K562 (cell line): ENCODE data around the gene DYNC2I2. TPM values are rescaled to one million over a fixed set of nuclear protein-coding genes. Genes with fewer than 3 reads are reported as not detected.

Experiments used
- ATAC-seq: fragments of 200-7000 bp; cut with Tn5 transposase; 3 replicates; pipeline ENCODE4 v1.9.1; 2020; ENCODE audit warnings: moderate library complexity
- BruUV-seq: library from RNA; stranded (reverse); fragments of 400-500 nt; replicated peaks from 2 replicates; lab custom pipeline; 2021; lab: Mats Ljungman, UMichigan
- CTCF ChIA-PET: fragments of 300-600 bp; formaldehyde crosslinking; extraction: SDS; loops from one replicate; lab custom pipeline; 2021; ENCODE audit warnings: low intra/inter-chr PET ratio; lab: Yijun Ruan, JAX
- POLR2A ChIA-PET: fragments of 300-600, 350-650 bp; sonication (Branson Sonifier 250); formaldehyde crosslinking; extraction: SDS; loops from one replicate; lab custom pipeline; 2021; ENCODE audit warnings: antibody characterized with exemption, inconsistent platforms; lab: Yijun Ruan, JAX
- DNase-seq, 4 experiments: peaks; one replicate each; pipeline versions ENCODE4 v3.0.0 to v3.0.0-alpha.2; 2011 to 2018; ENCODE audit warnings: low spot score in 3 of 4, mixed read lengths in 3 of 4; ENCODE audit errors: extremely low read depth in 1 of 4
- FAIRE-seq: peaks from 2 replicates; lab custom pipeline; 2011; peaks lifted over from hg19 to GRCh38; lab: Jason Lieb, UNC
- H2AFZ ChIP-seq: 2 replicates; pipeline ENCODE4 v1.6.0; 2011; ENCODE audit warnings: low read depth, low read length, control low read depth, inconsistent platforms
- H3K27ac ChIP-seq: fragments of 200-600 bp; 3 replicates; pipeline ENCODE4 v1.8.0; 2011; ENCODE audit warnings: low read depth, mild to moderate bottlenecking, control low read depth, inconsistent platforms, low read length, moderate library complexity, mixed read lengths; ENCODE audit errors: extremely low read depth
- H3K27me3 ChIP-seq, 2 experiments: fragments of 300-600 bp in 1 of 2; 2 replicates in 1 of 2; 3 replicates in 1 of 2; pipeline versions ENCODE4 v1.6.0 to v1.8.0; 2011; ENCODE audit warnings: inconsistent platforms in 2 of 2, low read length in 2 of 2, mild to moderate bottlenecking in 1 of 2, mixed read lengths in 1 of 2, moderate library complexity in 1 of 2; ENCODE audit not compliant: control insufficient read depth in 2 of 2, insufficient read depth in 2 of 2
- H3K36me3 ChIP-seq: fragments of 300-600 bp; 3 replicates; pipeline ENCODE4 v1.8.0; 2011; ENCODE audit warnings: mild to moderate bottlenecking, low read length, inconsistent platforms; ENCODE audit not compliant: control insufficient read depth, insufficient read depth
- H3K4me1 ChIP-seq, 2 experiments: fragments of 200-600 bp in 1 of 2; replicated peaks in 1 of 2; 2 replicates in 1 of 2; 3 replicates in 1 of 2; pipeline versions ENCODE4 v1.5.1 to v1.8.0; 2011; ENCODE audit warnings: inconsistent platforms in 2 of 2, low read length in 2 of 2, mild to moderate bottlenecking in 1 of 2, mixed read lengths in 1 of 2, moderate library complexity in 1 of 2; ENCODE audit not compliant: control insufficient read depth in 2 of 2, insufficient read depth in 2 of 2
- H3K4me2 ChIP-seq: 2 replicates; pipeline ENCODE4 v1.6.1; 2011; ENCODE audit warnings: low read length, control low read depth, inconsistent platforms, mixed read lengths; ENCODE audit not compliant: insufficient read depth
- H3K4me3 ChIP-seq: fragments of 200-600 bp; sonication (generic), shearing (Covaris generic); 2 replicates; pipeline ENCODE4 v1.5.1; 2016; ENCODE audit warnings: control low read depth, inconsistent platforms
- H3K79me2 ChIP-seq: fragments of 200-600 bp; 3 replicates; pipeline ENCODE4 v1.8.0; 2011; ENCODE audit warnings: low read length, inconsistent platforms; ENCODE audit not compliant: control insufficient read depth, insufficient read depth
- H3K9ac ChIP-seq, 2 experiments: 2 replicates each; pipeline versions ENCODE4 v1.6.0 to v1.6.1; 2011; ENCODE audit warnings: low read depth in 2 of 2, low read length in 2 of 2, control low read depth in 1 of 2, inconsistent platforms in 1 of 2, mild to moderate bottlenecking in 1 of 2, mixed read lengths in 1 of 2; ENCODE audit not compliant: insufficient read depth in 1 of 2
- H3K9me1 ChIP-seq: one replicate; pipeline ENCODE4 v1.6.0; 2011; ENCODE audit warnings: inconsistent platforms, mild to moderate bottlenecking, low read length, moderate library complexity; ENCODE audit not compliant: control insufficient read depth, insufficient read depth
- H3K9me3 ChIP-seq: replicated peaks from 2 replicates; pipeline ENCODE4 v1.5.1; 2011; ENCODE audit warnings: low read depth, low read length, inconsistent platforms; ENCODE audit not compliant: control insufficient read depth, insufficient read depth
- H4K20me1 ChIP-seq: replicated peaks from 2 replicates; pipeline ENCODE4 v1.6.1; 2011; ENCODE audit warnings: low read length, inconsistent platforms, mixed read lengths; ENCODE audit not compliant: control insufficient read depth, insufficient read depth
- CREB1 ChIP-seq, 2 experiments: sonication (generic) in 1 of 2; formaldehyde crosslinking in 1 of 2; IDR thresholded peaks; 2 replicates each; pipeline versions ENCODE4 v1.6.1 to v1.8.0; 2012 to 2022; ENCODE audit warnings: inconsistent platforms in 1 of 2, mild to moderate bottlenecking in 1 of 2, missing genetic modification reagents in 1 of 2, moderate library complexity in 1 of 2
- FOSL1 ChIP-seq: fragments of 200-800 bp; sonication (Bioruptor generic); conservative IDR thresholded peaks from 2 replicates; pipeline ENCODE4 v1.6.1; 2016; ENCODE audit warnings: missing genetic modification characterization, missing compliant biosample characterization
- GATAD2A ChIP-seq: fragments of 450-650 bp; IDR thresholded peaks from 2 replicates; pipeline ENCODE4 v1.6.1; 2017
- HDAC3 ChIP-seq: fragments of 450-650 bp; IDR thresholded peaks from 2 replicates; pipeline ENCODE4 v1.6.1; 2018; ENCODE audit warnings: borderline replicate concordance, mild to moderate bottlenecking, moderate library complexity; ENCODE audit not compliant: partially characterized antibody
- KLF1 ChIP-seq: fragments of 450-650 bp; IDR thresholded peaks from 2 replicates; pipeline ENCODE4 v1.6.1; 2016; ENCODE audit warnings: missing genetic modification characterization, missing compliant biosample characterization
- MED1 ChIP-seq: sonication (generic); formaldehyde crosslinking; IDR thresholded peaks from 2 replicates; pipeline ENCODE4 v1.8.1; 2023; ENCODE audit warnings: missing genetic modification reagents, borderline replicate concordance
- NCOA4 ChIP-seq: fragments of 450-650 bp; IDR thresholded peaks from 2 replicates; pipeline ENCODE4 v1.6.1; 2018; ENCODE audit warnings: mild to moderate bottlenecking; ENCODE audit not compliant: partially characterized antibody
- PHB2 ChIP-seq: fragments of 450-650 bp; IDR thresholded peaks from 2 replicates; pipeline ENCODE4 v1.6.1; 2017; ENCODE audit warnings: low read depth
- YY1 ChIP-seq, 3 experiments: IDR thresholded peaks; 2 replicates each; pipeline ENCODE4 v1.6.1; 2011; ENCODE audit warnings: low read length in 2 of 3, mild to moderate bottlenecking in 2 of 3, moderate library complexity in 2 of 3, borderline replicate concordance in 1 of 3, control low read depth in 1 of 3, low read depth in 1 of 3; ENCODE audit not compliant: insufficient read depth in 3 of 3, insufficient replicate concordance in 2 of 3, control insufficient read depth in 1 of 3, insufficient read length in 1 of 3; ENCODE audit errors: extremely low read depth in 1 of 3
- ZC3H4 ChIP-seq: sonication (generic); formaldehyde crosslinking; IDR thresholded peaks from 2 replicates; pipeline ENCODE4 v1.9.0; 2021; ENCODE audit warnings: missing genetic modification reagents, borderline replicate concordance
- ZHX1 ChIP-seq: fragments of 150-350 bp; conservative IDR thresholded peaks from 2 replicates; pipeline ENCODE4 v1.6.1; 2014; ENCODE audit warnings: low read length
- WGBS: fragments of 100-300 bp; shearing (Covaris generic); methylation state at CpG from one replicate; pipeline ENCODE4 v1.1.6; 2016; ENCODE audit warnings: low coverage, mixed read lengths; ENCODE audit not compliant: insufficient coverage; ENCODE audit errors: missing lambda C conversion rate; 5-methylcytosine and 5-hydroxymethylcytosine counted together
- in situ Hi-C: fragments of 300-500 bp; cut with MboI; formaldehyde crosslinking; loops from 4 replicates; pipeline ENCODE4 v1.15.0; 2018; ENCODE audit warnings: inconsistent platforms, mixed read lengths
- intact Hi-C: fragments of 100-400 bp; cut with micrococcal nuclease; formaldehyde crosslinking; loops from 2 replicates; pipeline ENCODE4 v1.14.2; 2022
- polyA plus RNA-seq, 8 experiments: library from polyadenylated mRNA; depleted of rRNA in 4 of 8; stranded (reverse) in 5 of 8; unstranded in 3 of 8; fragments of >200 nt; fragmentation: Nextera tagmentation in 2 of 8; fragmentation: Illumina TruSeq in 1 of 8; extraction: Ambion mirVana in 2 of 8; extraction: Trizol in 1 of 8; gene quantifications; 2 replicates each; pipeline versions ENCODE4 v1.2.1 to v1.2.3, GENCODE V29; 2011 to 2014; ENCODE audit warnings: inconsistent platforms in 1 of 8, missing spikeins in 1 of 8
- total RNA-seq, 7 experiments: library from RNA; depleted of rRNA in 6 of 7; stranded (reverse); fragments of >200 nt in 6 of 7; fragmentation: Illumina TruSeq in 2 of 7; extraction: Trizol in 2 of 7; gene quantifications; 2 replicates each; pipeline versions ENCODE4 v1.2.1 to v1.2.3, GENCODE V29; 2011 to 2021; ENCODE audit warnings: low replicate concordance in 1 of 7

Gene DYNC2I2
- total and polyA plus RNA-seq, 9 of the 15 experiments (the other 6 are each of a cell fraction or from before 2014, with no cell fraction given), result 1.5 to 249 (median 70.0) TPM

- no peak for TF ChIP-seq CREB1 (IDR thresholded peaks at IDR 0.05)
- TF ChIP-seq CREB1 (CRISPR knock-in tag; IDR thresholded peaks at IDR 0.05), result no peak
- TF ChIP-seq NCOA4, result peak; percentile 47
- TF ChIP-seq KLF1, result no peak
- TF ChIP-seq YY1 (IDR thresholded peaks at IDR 0.05; ENCODE audit: borderline replicate concordance in 1 of 3, control insufficient read depth in 1 of 3, extremely low read depth in 1 of 3, insufficient read depth in 3 of 3, insufficient read length in 1 of 3, insufficient replicate concordance in 2 of 3, low read depth in 1 of 3, low read length in 2 of 3), result no peak
- 0 out of 2 replicates have a peak, but pooled peaks have one; percentile 4 for TF ChIP-seq FOSL1 (tag)
- no peak for TF ChIP-seq HDAC3
These were observed 677 bp upstream of the DYNC2I2 start (continued) for GRCh38 chr9:128657344-128657704.

- Histone ChIP-seq H4K20me1 (no peaks in the 10 kb centered on the region), H3K27me3 (no peaks in the 10 kb centered on the region; a peak in 1 of 5 replicates), H3K9me3 (no peaks in the 10 kb centered on the region), H3K79me2 (peaks cover 32% of the 10 kb centered on the region), H3K4me3 (no peak overlapping the region), H3K27ac (no peak overlapping the region; the same call in 2 of the 3 replicates), H3K36me3 (peaks cover 15% of the 10 kb centered on the region; the same call in 2 of the 3 replicates), H2AFZ (no peak overlapping the region), H3K4me1 (peaks cover 5 to 28% of the 10 kb centered on the region in 2 experiments; a peak in 4 of 5 replicates), H3K4me2 (no peak overlapping the region), H3K9me1 (no peaks in the 10 kb centered on the region), H3K9ac (peak overlapping the region in 1 of 2 experiments; percentile 83; a peak in 1 of 4 replicates)
- DNase-seq (no peak), FAIRE-seq (no peak), ATAC-seq (no peak)
- BruUV-seq, result no TSS peak
- in situ Hi-C loops, result loop anchor here (5.0 kb wide), 1 partner anchor 1018 kb away; no protein-coding TSS in a partner anchor
- TF ChIP-seq MED1 (CRISPR knock-in tag) (peak; percentile 56; the same call in 1 of the 2 replicates), GATAD2A (no peak), ZC3H4 (CRISPR knock-in tag) (0 out of 2 replicates have a peak, but pooled peaks have one; percentile 35), ZHX1 (no peak), PHB2 (0 out of 2 replicates have a peak, but pooled peaks have one; percentile 12)
- ChIA-PET CTCF (no interaction called here), POLR2A (interaction anchor here (0.6 to 1.0 kb wide), 4 partner anchors 9 to 519 kb away, joined by 3 to 5 read pairs (median 4); no protein-coding TSS in a partner anchor)
- intact Hi-C loops, result no loop called here
- WGBS, result 96% methylated on average over 1 of the region's 1 CpG
These were observed 2.2 kb downstream of the DYNC2I2 start for GRCh38 chr9:128654481-128654880.
